Colonic mucosa (tissue), 4 donors: ENCODE data around the gene BANP. TPM values are rescaled to one million over a fixed set of nuclear protein-coding genes. Genes with fewer than 3 reads are reported as not detected.

Source experiments
- DNase-seq: peaks from one replicate; pipeline ENCODE4 v3.0.0-alpha.2; 2020
- H3K27ac ChIP-seq: fragments of 200-600 bp; one replicate; pipeline ENCODE4 v1.8.0; 2021
- H3K27me3 ChIP-seq: fragments of 200-600 bp; one replicate; pipeline ENCODE4 v1.8.0; 2021
- H3K36me3 ChIP-seq: fragments of 200-600 bp; one replicate; pipeline ENCODE4 v1.8.0; 2021
- H3K4me1 ChIP-seq: fragments of 200-600 bp; one replicate; pipeline ENCODE4 v1.8.0; 2021; ENCODE audit warnings: mild to moderate bottlenecking
- H3K4me3 ChIP-seq: fragments of 200-600 bp; one replicate; pipeline ENCODE4 v1.8.0; 2021
- H3K9ac ChIP-seq, 2 donors: one replicate each; pipeline ENCODE4 v1.7.0; 2013; ENCODE audit warnings: control low read depth in 2 of 2, low read depth in 2 of 2, low read length in 2 of 2
- H3K9me3 ChIP-seq: fragments of 200-600 bp; one replicate; pipeline ENCODE4 v1.8.0; 2021
- intact Hi-C: fragments of 100-400 bp; cut with DNase I; formaldehyde crosslinking; loops from one replicate; pipeline ENCODE4 v1.14.1; 2022
- total RNA-seq, 2 donors: library from RNA; stranded (reverse); fragmentation: NEBNext Ultra II Directional in 1 of 2; extraction: Animal tissue kit (Norgen Biotek cat#: 25700) in 1 of 2; gene quantifications; one replicate each; pipeline ENCODE4 v1.2.1, GENCODE V29; 2021
- TF ChIP-seq, protein P1 (sequence below): fragments of 200-600 bp; IDR thresholded peaks from one replicate; pipeline ENCODE4 v1.8.0; 2022; ENCODE audit warnings: antibody characterized with exemption, mild to moderate bottlenecking
- donor health status: healthy.
- donor health status: DM: no; HTN: no; CAD: no.
- donor health status: DM: no; HTN: no; CAD: no.

BANP gene
- total RNA-seq, 2 donors from 2014 or later: 18.6 to 29.7 TPM

DNA sequence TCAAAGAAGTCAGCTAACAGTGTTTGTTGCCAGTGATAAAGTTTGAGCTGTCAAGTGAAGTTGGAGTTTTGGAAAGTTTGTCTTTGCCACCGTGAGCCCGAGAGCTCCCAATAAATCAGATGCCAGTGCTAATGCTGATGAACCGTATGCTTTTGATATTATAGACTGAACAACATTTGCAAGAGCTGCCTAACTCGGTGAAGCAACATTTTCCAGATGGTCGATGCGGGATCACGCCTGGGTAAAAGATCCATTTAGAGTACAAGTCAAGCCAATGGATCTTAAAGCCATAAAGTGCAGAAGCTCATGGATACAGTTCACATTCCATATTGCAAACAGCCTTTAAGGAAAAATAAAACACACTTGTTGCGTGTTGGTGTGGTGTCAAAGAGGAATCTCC lies 9.6 kb downstream of the BANP start:
- Histone ChIP-seq H3K4me3 (no peak overlapping the region), H3K9ac (no peak overlapping the region), H3K27ac (no peak overlapping the region), H3K9me3 (no peaks in the 10 kb centered on the region), H3K36me3 (no peaks in the 10 kb centered on the region), H3K27me3 (no peaks in the 10 kb centered on the region), H3K4me1 (no peaks in the 10 kb centered on the region)
- intact Hi-C loops: loop anchor here (10.0 kb wide), 1 partner anchor 64 kb away; no protein-coding TSS in a partner anchor
- TF ChIP-seq, protein P1, sequence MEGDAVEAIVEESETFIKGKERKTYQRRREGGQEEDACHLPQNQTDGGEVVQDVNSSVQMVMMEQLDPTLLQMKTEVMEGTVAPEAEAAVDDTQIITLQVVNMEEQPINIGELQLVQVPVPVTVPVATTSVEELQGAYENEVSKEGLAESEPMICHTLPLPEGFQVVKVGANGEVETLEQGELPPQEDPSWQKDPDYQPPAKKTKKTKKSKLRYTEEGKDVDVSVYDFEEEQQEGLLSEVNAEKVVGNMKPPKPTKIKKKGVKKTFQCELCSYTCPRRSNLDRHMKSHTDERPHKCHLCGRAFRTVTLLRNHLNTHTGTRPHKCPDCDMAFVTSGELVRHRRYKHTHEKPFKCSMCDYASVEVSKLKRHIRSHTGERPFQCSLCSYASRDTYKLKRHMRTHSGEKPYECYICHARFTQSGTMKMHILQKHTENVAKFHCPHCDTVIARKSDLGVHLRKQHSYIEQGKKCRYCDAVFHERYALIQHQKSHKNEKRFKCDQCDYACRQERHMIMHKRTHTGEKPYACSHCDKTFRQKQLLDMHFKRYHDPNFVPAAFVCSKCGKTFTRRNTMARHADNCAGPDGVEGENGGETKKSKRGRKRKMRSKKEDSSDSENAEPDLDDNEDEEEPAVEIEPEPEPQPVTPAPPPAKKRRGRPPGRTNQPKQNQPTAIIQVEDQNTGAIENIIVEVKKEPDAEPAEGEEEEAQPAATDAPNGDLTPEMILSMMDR: no peak
- no peak for DNase-seq

DNA sequence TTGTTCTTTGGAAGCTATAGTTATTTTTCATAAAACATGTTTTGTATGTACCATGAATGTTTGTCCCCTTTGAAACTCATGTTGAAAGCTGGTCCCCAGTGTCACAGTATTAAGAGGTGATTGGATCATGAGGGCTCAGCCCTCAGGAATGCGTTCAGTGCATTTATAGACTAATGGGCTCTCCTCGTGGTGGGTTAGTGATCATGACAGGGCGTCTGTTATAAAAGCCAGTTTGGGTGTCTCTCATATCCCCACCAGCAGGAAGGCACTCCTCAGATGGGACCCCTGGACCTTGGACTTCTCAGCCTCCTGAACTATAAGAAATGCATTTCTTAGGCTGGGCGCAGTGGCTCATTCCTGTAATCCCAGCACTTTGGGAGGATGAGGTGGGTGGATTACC lies 10.4 kb downstream of the BANP start:
- Histone ChIP-seq H3K27ac (no peak overlapping the region), H3K4me1 (peaks cover 2% of the 10 kb centered on the region), H3K36me3 (no peaks in the 10 kb centered on the region), H3K4me3 (no peak overlapping the region), H3K9ac (no peak overlapping the region), H3K27me3 (no peaks in the 10 kb centered on the region), H3K9me3 (no peaks in the 10 kb centered on the region)
- DNase-seq: no peak
- intact Hi-C loops: loop anchor here (10.0 kb wide), 1 partner anchor 63 kb away; no protein-coding TSS in a partner anchor
- TF ChIP-seq, protein P1: no peak

DNA sequence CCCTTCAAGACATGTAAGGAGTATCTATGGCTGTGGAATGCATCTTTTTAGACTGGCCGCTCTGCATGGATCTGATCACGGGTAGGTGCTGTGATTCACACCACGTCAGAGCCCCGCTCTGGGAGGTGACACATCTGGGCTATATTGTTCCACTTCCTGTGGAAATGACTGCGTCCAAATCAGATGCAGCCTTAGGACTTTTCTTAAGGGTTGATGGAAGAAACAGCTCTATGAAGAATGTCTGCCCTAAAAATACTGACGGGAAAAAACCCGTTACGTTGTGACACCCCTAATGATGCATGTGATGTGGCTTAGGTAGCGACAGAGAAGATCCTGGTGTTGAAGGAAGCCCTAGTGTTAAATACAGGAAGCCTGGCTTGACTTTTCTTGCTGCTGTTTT lies 12.2 kb downstream of the BANP start:
- Histone ChIP-seq H3K9ac (no peak overlapping the region), H3K4me1 (peaks cover 5% of the 10 kb centered on the region)
- intact Hi-C loops: loop anchor here (10.0 kb wide), 1 partner anchor 61 kb away; no protein-coding TSS in a partner anchor

DNA sequence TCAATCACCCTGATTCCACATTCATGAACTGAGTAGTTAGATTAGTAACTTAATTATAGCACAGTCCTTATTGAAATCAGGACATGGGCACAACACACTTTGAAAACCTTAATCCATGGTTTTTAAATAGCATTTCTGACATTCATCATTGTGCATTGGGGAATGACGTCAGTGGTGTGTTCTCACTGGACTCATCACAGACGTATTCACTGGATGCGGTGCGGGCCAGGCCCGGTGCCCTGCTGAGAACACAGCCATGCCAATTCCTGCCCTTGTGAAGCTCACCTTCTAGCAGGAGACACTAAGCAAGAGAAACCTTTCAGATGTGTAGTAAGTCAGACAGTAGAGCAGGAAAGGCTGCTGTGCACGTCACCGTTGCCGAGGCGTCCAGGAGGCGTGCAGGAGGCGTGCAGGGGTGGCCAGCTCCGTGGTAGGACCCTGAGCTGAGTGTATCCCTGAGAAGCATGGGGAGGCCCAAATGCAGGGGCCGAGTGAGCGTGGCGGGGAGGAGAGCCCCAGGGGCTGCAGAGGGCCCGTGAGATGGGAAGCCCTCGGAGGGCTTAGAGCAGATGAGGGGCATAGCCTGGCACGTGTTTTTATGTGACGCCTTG lies 12.9 kb downstream of the BANP start:
- H3K9ac ChIP-seq: peak overlapping the region in 1 of 2 donors; percentile 26
- DNase-seq: no peak

More for the DNA sequence above, 12.2 kb downstream of the BANP start:
- H3K9me3 ChIP-seq: no peaks in the 10 kb centered on the region
- no peaks in the 10 kb centered on the region for H3K36me3 ChIP-seq
- TF ChIP-seq, protein P1: no peak
- no peak overlapping the region for H3K27ac ChIP-seq
- DNase-seq: no peak
- H3K27me3 ChIP-seq: no peaks in the 10 kb centered on the region
- no peak overlapping the region for H3K4me3 ChIP-seq

DNA sequence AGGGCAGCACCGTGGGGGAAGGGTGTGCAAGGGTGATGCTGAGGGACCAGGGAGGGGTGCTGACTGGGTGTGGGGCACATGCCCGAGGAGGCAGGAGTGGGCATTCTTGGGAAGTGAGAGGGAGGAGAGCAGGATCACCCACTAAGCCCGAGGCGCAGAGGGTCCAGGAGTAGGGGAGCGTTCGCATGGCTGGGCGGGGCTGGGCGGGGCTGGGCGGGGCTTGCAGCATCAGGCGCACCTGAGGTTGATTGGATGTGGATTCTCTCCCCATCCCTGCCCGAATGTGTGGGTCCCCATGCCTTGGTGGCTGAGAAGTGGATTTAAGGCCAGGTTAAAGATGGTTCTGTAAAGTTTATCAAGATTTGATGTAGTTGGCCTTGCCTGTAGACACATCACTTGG lies 14.2 kb downstream of the BANP start:
- H3K9ac ChIP-seq: no peak overlapping the region
- H3K36me3 ChIP-seq: no peaks in the 10 kb centered on the region
- no peaks in the 10 kb centered on the region for H3K27me3 ChIP-seq
- H3K4me1 ChIP-seq: peaks cover 5% of the 10 kb centered on the region
- no peak overlapping the region for H3K27ac ChIP-seq
- DNase-seq: no peak
- no peak overlapping the region for H3K4me3 ChIP-seq
- TF ChIP-seq, protein P1: no peak
- H3K9me3 ChIP-seq: no peaks in the 10 kb centered on the region
- intact Hi-C loops: loop anchor here (10.0 kb wide), 1 partner anchor 59 kb away; no protein-coding TSS in a partner anchor

More for the DNA sequence above, 12.9 kb downstream of the BANP start:
- H3K4me3 ChIP-seq: no peak overlapping the region
- no peaks in the 10 kb centered on the region for H3K27me3 ChIP-seq
- H3K27ac ChIP-seq: no peak overlapping the region
- intact Hi-C loops: loop anchor here (10.0 kb wide), 1 partner anchor 61 kb away; no protein-coding TSS in a partner anchor
- H3K36me3 ChIP-seq: no peaks in the 10 kb centered on the region
- H3K9me3 ChIP-seq: no peaks in the 10 kb centered on the region
- TF ChIP-seq, protein P1: no peak
- H3K4me1 ChIP-seq: peaks cover 5% of the 10 kb centered on the region
